Parathyroid adenoma (tissue), 2 donors: ENCODE results near the gene UBA52.

Source experiments
- H2AFZ ChIP-seq: fragments of 300-600 bp; sonication (generic); one replicate; pipeline ENCODE4 v1.7.0; 2017; ENCODE audit warnings: antibody characterized with exemption, mild to moderate bottlenecking
- H3K27ac ChIP-seq: fragments of 300-600 bp; sonication (generic); one replicate; pipeline ENCODE4 v1.7.0; 2017
- H3K27me3 ChIP-seq: fragments of 300-600 bp; sonication (generic); one replicate; pipeline ENCODE4 v1.7.0; 2017; ENCODE audit warnings: low read length; ENCODE audit not compliant: control insufficient read depth, insufficient read depth
- H3K36me3 ChIP-seq: fragments of 300-600 bp; sonication (generic); one replicate; pipeline ENCODE4 v1.7.0; 2017; ENCODE audit warnings: low read length; ENCODE audit not compliant: control insufficient read depth, insufficient read depth
- H3K4me1 ChIP-seq: fragments of 300-600 bp; sonication (generic); one replicate; pipeline ENCODE4 v1.7.0; 2017; ENCODE audit warnings: control low read depth
- H3K4me2 ChIP-seq: fragments of 300-600 bp; sonication (generic); one replicate; pipeline ENCODE4 v1.7.0; 2017; ENCODE audit warnings: low read length
- H3K4me3 ChIP-seq: fragments of 300-600 bp; sonication (generic); one replicate; pipeline ENCODE4 v1.7.0; 2017; ENCODE audit warnings: low read depth, low read length
- H3K79me2 ChIP-seq: fragments of 300-600 bp; sonication (generic); one replicate; pipeline ENCODE4 v1.7.0; 2017; ENCODE audit warnings: control low read depth
- H3K9ac ChIP-seq: fragments of 300-600 bp; sonication (generic); one replicate; pipeline ENCODE4 v1.7.0; 2017; ENCODE audit warnings: mild to moderate bottlenecking
- H3K9me3 ChIP-seq: fragments of 300-600 bp; sonication (generic); one replicate; pipeline ENCODE4 v1.7.0; 2017; ENCODE audit warnings: low read length; ENCODE audit not compliant: control insufficient read depth
- TF ChIP-seq, protein P1 (sequence below): fragments of 300-600 bp; sonication (generic); IDR thresholded peaks from one replicate; pipeline ENCODE4 v1.7.0; 2017; ENCODE audit warnings: antibody characterized with exemption, mild to moderate bottlenecking
- donor health status: primary hyperparathyroidism.

The UBA52 gene

DNA sequence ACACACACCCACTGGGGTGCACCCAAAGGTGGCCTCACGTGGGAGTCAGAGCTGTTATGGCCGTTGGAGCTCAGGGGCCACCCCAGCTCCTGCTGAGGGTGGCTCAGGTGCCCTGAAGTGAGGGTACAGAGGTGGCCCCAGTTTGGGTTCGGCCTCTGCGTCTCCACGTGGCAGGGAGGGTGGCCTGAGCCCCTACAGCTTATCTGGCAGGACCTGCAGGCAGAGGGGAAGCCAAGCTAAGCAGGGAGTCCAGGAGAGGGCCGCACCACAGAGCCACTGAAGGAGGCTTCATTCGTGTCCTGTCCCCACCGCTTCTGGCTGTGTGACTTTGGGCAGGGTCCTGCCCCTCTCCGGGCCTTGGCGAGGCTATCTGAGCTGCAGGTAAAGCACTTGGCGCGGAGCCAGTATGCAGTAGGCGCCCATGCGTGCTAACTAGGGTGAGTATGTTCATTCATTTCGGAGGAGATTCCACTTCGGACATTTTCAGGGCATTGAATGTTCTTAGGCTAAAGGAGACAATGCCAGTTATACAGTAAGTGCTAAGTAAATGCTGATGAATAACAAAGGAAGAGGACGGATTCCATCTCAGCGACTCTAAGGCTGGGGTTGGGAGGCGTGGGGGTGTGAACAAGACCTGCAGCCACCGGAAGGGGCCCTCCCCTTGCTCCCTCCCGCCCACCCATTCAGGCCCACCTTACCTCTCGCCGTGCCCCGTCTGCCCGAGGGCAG is 21.9 kb downstream of the UBA52 start:
- Histone ChIP-seq H3K4me1 (peaks cover 5% of the 10 kb centered on the region), H3K9me3 (no peaks in the 10 kb centered on the region), H3K9ac (no peak overlapping the region), H3K27ac (no peak overlapping the region), H3K36me3 (no peaks in the 10 kb centered on the region), H2AFZ (no peak overlapping the region), H3K4me2 (no peak overlapping the region), H3K4me3 (no peak overlapping the region), H3K79me2 (no peaks in the 10 kb centered on the region), H3K27me3 (no peaks in the 10 kb centered on the region)
- TF ChIP-seq, protein P1, sequence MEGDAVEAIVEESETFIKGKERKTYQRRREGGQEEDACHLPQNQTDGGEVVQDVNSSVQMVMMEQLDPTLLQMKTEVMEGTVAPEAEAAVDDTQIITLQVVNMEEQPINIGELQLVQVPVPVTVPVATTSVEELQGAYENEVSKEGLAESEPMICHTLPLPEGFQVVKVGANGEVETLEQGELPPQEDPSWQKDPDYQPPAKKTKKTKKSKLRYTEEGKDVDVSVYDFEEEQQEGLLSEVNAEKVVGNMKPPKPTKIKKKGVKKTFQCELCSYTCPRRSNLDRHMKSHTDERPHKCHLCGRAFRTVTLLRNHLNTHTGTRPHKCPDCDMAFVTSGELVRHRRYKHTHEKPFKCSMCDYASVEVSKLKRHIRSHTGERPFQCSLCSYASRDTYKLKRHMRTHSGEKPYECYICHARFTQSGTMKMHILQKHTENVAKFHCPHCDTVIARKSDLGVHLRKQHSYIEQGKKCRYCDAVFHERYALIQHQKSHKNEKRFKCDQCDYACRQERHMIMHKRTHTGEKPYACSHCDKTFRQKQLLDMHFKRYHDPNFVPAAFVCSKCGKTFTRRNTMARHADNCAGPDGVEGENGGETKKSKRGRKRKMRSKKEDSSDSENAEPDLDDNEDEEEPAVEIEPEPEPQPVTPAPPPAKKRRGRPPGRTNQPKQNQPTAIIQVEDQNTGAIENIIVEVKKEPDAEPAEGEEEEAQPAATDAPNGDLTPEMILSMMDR: no peak

DNA sequence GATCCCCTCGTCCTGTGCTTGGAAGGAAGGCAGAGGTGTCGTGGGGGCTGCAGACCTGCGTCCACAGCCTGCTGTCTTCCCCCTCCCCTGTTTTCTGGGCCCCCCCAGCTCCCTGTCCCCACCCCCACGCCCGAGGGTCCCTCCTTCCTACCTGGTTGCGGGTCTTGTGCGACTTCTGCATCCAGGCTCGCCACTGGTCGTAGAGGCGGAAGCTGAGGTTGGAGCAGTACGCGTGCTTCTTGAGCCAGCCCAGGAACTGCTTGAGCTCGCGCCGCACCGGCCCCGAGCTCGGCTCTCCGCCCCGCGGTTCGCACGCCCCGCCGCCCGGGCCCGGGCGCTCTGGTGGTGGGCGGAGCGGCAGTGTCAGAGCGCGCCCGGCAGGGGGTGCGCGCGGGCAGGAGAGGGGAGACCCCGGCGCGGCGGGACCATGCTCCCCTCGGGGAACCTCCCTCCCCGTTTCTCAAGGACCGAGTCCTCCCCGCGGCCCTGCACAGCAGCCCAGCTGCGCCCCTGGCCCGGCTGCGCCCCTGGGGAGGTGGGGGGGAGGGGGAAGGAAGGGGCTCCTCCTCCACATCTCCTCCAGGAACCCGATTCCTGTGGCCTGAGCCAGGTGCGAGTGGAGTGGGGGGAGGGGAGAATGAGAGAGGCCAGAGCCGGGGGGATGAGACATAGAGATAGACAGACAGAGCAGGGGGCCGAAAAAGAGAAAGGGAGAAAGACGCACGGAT is 22.6 kb downstream of the UBA52 start:
- no peaks in the 10 kb centered on the region for H3K27me3 ChIP-seq
- TF ChIP-seq, protein P1: peak; percentile 88
- no peaks in the 10 kb centered on the region for H3K79me2 ChIP-seq
- H3K36me3 ChIP-seq: no peaks in the 10 kb centered on the region
- no peak overlapping the region for H3K27ac ChIP-seq
- peaks cover 5% of the 10 kb centered on the region for H3K4me1 ChIP-seq
- peak overlapping the region; percentile 28 for H3K4me3 ChIP-seq
- peak overlapping the region; percentile 75 for H3K4me2 ChIP-seq
- peak overlapping the region; percentile 61 for H2AFZ ChIP-seq
- no peak overlapping the region for H3K9ac ChIP-seq
- no peaks in the 10 kb centered on the region for H3K9me3 ChIP-seq

DNA sequence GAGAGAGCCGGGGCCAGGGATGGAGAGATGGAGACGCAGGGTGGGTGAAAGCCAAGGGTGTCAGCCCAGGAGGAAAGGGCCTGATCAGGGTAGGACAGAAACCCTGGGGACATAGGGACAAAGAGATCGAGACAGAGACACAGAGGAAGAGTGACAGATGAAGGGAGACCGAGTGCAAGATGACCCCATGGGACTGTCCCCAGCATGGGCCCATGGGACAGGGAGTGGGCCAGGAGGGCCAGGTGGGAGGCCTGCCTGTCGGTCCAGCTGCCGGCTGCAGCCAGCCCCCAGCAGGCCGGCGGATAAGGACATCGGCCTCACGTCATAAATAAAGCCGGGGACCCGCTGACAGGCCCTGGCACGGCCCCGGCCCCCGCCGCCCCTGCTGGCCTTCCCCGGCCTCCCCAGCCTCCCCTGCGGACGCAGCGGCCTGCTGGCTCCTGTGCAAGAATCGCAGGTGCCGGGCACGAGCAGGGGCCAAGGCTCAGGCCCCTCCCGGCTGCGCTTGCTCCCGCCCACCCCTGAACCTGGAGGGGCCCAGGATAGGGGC is 23.2 kb downstream of the UBA52 start:
- Histone ChIP-seq H3K4me3 (no peak overlapping the region), H3K27me3 (no peaks in the 10 kb centered on the region), H3K9me3 (no peaks in the 10 kb centered on the region), H3K9ac (no peak overlapping the region), H3K27ac (no peak overlapping the region), H3K79me2 (no peaks in the 10 kb centered on the region), H3K4me1 (peaks cover 5% of the 10 kb centered on the region), H3K36me3 (no peaks in the 10 kb centered on the region), H2AFZ (peak overlapping the region; percentile 61), H3K4me2 (peak overlapping the region; percentile 75)
- TF ChIP-seq, protein P1: no peak

DNA sequence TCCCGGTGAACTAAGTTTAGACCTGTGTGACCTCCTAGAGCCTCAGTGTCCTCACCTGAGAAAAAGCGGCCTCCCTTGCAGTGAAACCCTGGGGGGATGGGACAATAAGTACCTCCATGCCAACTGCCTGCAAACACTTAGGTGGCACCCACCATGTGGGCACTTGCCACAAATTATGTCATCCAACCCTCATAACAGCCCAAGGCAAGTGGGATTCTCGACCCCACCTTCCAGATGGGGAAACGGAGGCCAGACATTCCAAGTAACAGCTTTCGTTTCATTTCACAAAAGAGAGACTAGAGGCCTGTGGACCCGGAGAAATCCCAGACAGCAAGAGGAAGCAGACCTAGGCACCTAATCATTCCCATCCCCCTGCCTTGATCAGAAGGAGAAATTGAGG is 23.8 kb downstream of the UBA52 start:
- Histone ChIP-seq H3K4me2 (no peak overlapping the region), H3K27ac (no peak overlapping the region), H3K4me1 (peaks cover 5% of the 10 kb centered on the region), H3K27me3 (no peaks in the 10 kb centered on the region), H2AFZ (no peak overlapping the region), H3K36me3 (no peaks in the 10 kb centered on the region), H3K4me3 (no peak overlapping the region), H3K79me2 (no peaks in the 10 kb centered on the region), H3K9me3 (no peaks in the 10 kb centered on the region), H3K9ac (no peak overlapping the region)
- TF ChIP-seq, protein P1: no peak
